PC-3 (cell line): ENCODE data around the gene TRIP6. TPM values are rescaled to one million over a fixed set of nuclear protein-coding genes. Genes with fewer than 3 reads are reported as not detected.

Experiments
- ATAC-seq: fragments of 200-7000 bp; cut with Tn5 transposase; 2 replicates; pipeline ENCODE4 v1.9.1; 2020; ENCODE audit warnings: mild to moderate bottlenecking, moderate library complexity
- Bru-seq: library from RNA; stranded (reverse); fragments of 400-500 nt; gene quantifications from one replicate; lab custom pipeline; 2021; lab: Mats Ljungman, UMichigan
- BruChase-seq, 2 experiments: library from RNA; stranded (reverse); fragments of 400-500 nt; gene quantifications; one replicate each; lab custom pipeline; 2021; lab: Mats Ljungman, UMichigan
- BruUV-seq: library from RNA; stranded (reverse); fragments of 400-500 nt; replicated peaks from 2 replicates; lab custom pipeline; 2021; lab: Mats Ljungman, UMichigan
- CTCF ChIA-PET: fragments of 300-600 bp; sonication (Branson Sonifier 250); formaldehyde crosslinking; loops from one replicate; lab custom pipeline; 2022; ENCODE audit warnings: antibody characterized with exemption; lab: Charles Lee
- POLR2A ChIA-PET: fragments of 300-600 bp; sonication (Branson Sonifier 250); formaldehyde crosslinking; loops from one replicate; lab custom pipeline; 2022; ENCODE audit warnings: antibody characterized with exemption; ENCODE audit not compliant: unreplicated experiment; lab: Charles Lee
- DNase-seq: peaks from one replicate; pipeline ENCODE4 v3.0.0-alpha.2; 2015
- H2AFZ ChIP-seq: fragments of 300-600 bp; sonication (generic); 2 replicates; pipeline ENCODE4 v1.6.0; 2016; ENCODE audit warnings: antibody characterized with exemption, low read length
- H3F3A ChIP-seq: fragments of 300-600 bp; sonication (generic); one replicate; pipeline ENCODE4 v1.6.0; 2017; ENCODE audit warnings: antibody characterized with exemption, low read length, control low read depth, mild to moderate bottlenecking; ENCODE audit not compliant: unreplicated experiment
- H3K27ac ChIP-seq: fragments of 300-600 bp; sonication (generic); 2 replicates; pipeline ENCODE4 v1.5.1; 2016; ENCODE audit warnings: mild to moderate bottlenecking, low read length
- H3K27me3 ChIP-seq: fragments of 300-600 bp; sonication (generic); 2 replicates; pipeline ENCODE4 v1.6.1; 2016; ENCODE audit warnings: low read length, mixed read lengths
- H3K36me3 ChIP-seq: fragments of 300-600 bp; sonication (generic); 2 replicates; pipeline ENCODE4 v1.6.1; 2016; ENCODE audit warnings: low read depth, mixed run types, low read length, mixed read lengths
- H3K4me1 ChIP-seq: fragments of 300-600 bp; sonication (generic); 2 replicates; pipeline ENCODE4 v1.5.1; 2016; ENCODE audit warnings: low read length; ENCODE audit not compliant: insufficient read depth
- H3K4me2 ChIP-seq: fragments of 300-600 bp; sonication (generic); 2 replicates; pipeline ENCODE4 v1.6.0; 2016; ENCODE audit warnings: low read length
- H3K4me3 ChIP-seq: fragments of 300-600 bp; sonication (generic); 2 replicates; pipeline ENCODE4 v1.5.1; 2016; ENCODE audit warnings: mild to moderate bottlenecking, low read length, mixed read lengths
- H3K79me2 ChIP-seq: fragments of 300-600 bp; sonication (generic); 2 replicates; pipeline ENCODE4 v1.6.1; 2017; ENCODE audit warnings: low read length, mixed read lengths
- H3K9ac ChIP-seq: fragments of 300-600 bp; sonication (generic); 2 replicates; pipeline ENCODE4 v1.6.0; 2016; ENCODE audit warnings: mild to moderate bottlenecking, low read length
- H3K9me2 ChIP-seq: fragments of 300-600 bp; sonication (generic); replicated peaks from 2 replicates; pipeline ENCODE4 v1.6.1; 2016; ENCODE audit warnings: mixed run types, low read length, mixed read lengths
- H3K9me3 ChIP-seq: fragments of 300-600 bp; sonication (generic); 2 replicates; pipeline ENCODE4 v1.6.1; 2016; ENCODE audit warnings: low read length, mixed read lengths
- H4K20me1 ChIP-seq: fragments of 300-600 bp; sonication (generic); 2 replicates; pipeline ENCODE4 v1.6.1; 2016; ENCODE audit warnings: low read length, mixed read lengths
- CTCF ChIP-seq: fragments of 300-600 bp; sonication (generic); conservative IDR thresholded peaks from 2 replicates; pipeline ENCODE4 v1.5.1; 2017; ENCODE audit warnings: antibody characterized with exemption, low read depth, mild to moderate bottlenecking, low read length
- EZH2 ChIP-seq: fragments of 300-600 bp; sonication (generic); IDR thresholded peaks from one replicate; pipeline ENCODE4 v1.6.1; 2017; ENCODE audit warnings: antibody characterized with exemption, mild to moderate bottlenecking, low read length; ENCODE audit not compliant: unreplicated experiment
- EZH2phosphoT487 ChIP-seq: fragments of 300-600 bp; sonication (generic); IDR thresholded peaks from 2 replicates; pipeline ENCODE4 v1.6.1; 2018; ENCODE audit warnings: mild to moderate bottlenecking, antibody characterized with exemption, low read length, borderline replicate concordance
- intact Hi-C: fragments of 100-400 bp; cut with micrococcal nuclease; formaldehyde crosslinking; loops from 2 replicates; pipeline ENCODE4 v1.9.0; 2023
- long read RNA-seq: library from polyadenylated mRNA; unstranded; transcript quantifications from one replicate; pipeline ENCODE4 v2.0.0, GENCODE V29; 2021; ENCODE audit not compliant: unreplicated experiment
- total RNA-seq: library from RNA; depleted of rRNA; stranded (reverse); fragments of >200 nt; gene quantifications from 2 replicates; pipeline ENCODE4 v1.2.3, GENCODE V29; 2014; rRNA removed

The TRIP6 gene
- 11.3 and 14.6 TPM in 2 replicates for total RNA-seq
- percentile 64 among the genes with signal in this experiment for Bru-seq, nascent RNA
- percentile 84 among the genes with signal in this experiment for BruChase-seq, experiment 1, labeled RNA remaining after a 6-hour chase
- BruChase-seq, experiment 2, labeled RNA remaining after a 2-hour chase = percentile 71 among the genes with signal in this experiment
- long read RNA-seq, transcript TRIP6-201 (9 exons, 1,942 nt) = major isoform, 18 of 29 reads
- long read RNA-seq, partial matches to known transcripts = 7 of 29 reads
- long read RNA-seq, other reads (novel, unspliced or antisense) = 4 of 29 reads

DNA sequence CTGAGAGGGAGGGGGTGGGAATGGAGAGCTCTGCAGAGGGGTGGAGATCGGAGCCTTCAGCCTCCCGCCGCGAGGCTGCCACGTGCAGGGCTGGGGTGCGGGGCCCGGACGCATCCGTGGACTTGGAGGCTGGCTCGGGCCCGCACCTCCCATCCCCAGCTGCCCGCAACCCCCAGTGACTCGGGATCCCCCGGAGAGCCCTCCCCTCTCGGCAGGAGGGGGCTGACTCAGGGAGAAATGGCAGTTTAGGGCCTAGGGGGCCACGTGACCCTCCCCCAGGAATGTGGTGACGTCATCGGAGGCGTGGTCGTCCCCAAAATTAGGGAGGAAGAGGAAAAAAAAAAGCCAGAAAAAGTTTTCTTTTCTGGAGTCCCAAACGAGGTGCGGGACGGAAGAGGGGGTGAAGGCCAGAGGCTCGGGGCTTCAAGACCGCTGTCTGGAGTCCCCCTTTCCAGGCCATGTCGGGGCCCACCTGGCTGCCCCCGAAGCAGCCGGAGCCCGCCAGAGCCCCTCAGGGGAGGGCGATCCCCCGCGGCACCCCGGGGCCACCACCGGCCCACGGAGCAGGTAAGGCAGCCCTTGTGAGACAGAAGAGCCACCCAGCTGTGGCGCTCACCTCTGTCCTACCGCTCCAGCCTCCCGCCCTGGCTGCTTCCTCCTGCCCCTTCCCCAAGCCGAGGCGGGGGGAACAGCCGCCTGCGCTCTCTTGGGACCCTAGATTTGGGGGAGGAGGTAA lies at the start of gene TRIP6:
Gene TRIP6 (plus strand): TSS at position 348 of the 736 bp plus-strand sequence. CDS start 111 bp downstream, at position 459.
- TF ChIP-seq EZH2 (no peak), EZH2phosphoT487 (no peak), CTCF (no peak)
- H3K9me3 ChIP-seq = no peaks in the 10 kb centered on the region
- peak within 1 kb of the TSS; percentile 97 for H3K9ac ChIP-seq
- DNase-seq = peak; percentile 74
- no TSS peak for BruUV-seq
- no peaks in the 10 kb centered on the region for H3K27me3 ChIP-seq
- peaks cover 34% of the 10 kb centered on the region for H3K4me1 ChIP-seq
- POLR2A ChIA-PET = no interaction called here
- no peak within 1 kb of the TSS for H2AFZ ChIP-seq
- peak; percentile 5 for ATAC-seq
- H3K4me3 ChIP-seq = peak within 1 kb of the TSS; percentile 31
- peak within 1 kb of the TSS; percentile 82 for H3K4me2 ChIP-seq
- H3K9me2 ChIP-seq = no peaks in the 10 kb centered on the region
- intact Hi-C loops = loop anchor here (5.0 kb wide), 1 partner anchor 65 kb away; no protein-coding TSS in a partner anchor
- CTCF ChIA-PET = interaction anchor here (0.6 kb wide), 1 partner anchor 312 kb away, joined by 5 read pairs; no protein-coding TSS in a partner anchor
- H3K79me2 ChIP-seq = peaks cover 5% of the 10 kb centered on the region
- 0 out of 2 replicates have a peak, but pooled peaks cover 3% of the 10 kb centered on the region for H3K36me3 ChIP-seq
- no peaks in the 10 kb centered on the region for H3F3A ChIP-seq
- H4K20me1 ChIP-seq = no peaks in the 10 kb centered on the region
- peak within 1 kb of the TSS; percentile 100 for H3K27ac ChIP-seq

DNA sequence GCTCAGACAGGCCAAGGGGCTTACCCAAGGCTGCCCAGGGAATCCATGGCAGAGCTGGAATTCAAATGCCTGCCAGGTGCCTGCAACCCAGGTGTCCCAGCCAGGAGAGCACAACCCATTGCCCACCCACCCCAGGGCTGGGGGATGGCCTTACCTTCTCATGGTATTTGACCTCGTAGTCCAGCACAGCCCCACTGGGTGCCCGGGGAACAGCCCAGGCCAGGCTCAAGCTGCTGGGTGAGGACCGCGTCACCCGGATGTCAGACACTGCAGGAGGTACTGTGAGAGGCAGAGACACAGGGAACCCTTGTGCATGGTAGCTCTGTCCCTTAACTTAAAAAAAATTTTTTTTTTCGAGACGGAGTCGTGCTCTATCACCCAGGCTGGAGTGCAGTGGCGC lies 48.8 kb upstream of the TRIP6 start:
- Histone ChIP-seq H3K27ac (no peak overlapping the region), H3K4me3 (no peak overlapping the region), H3K36me3 (peaks cover 42% of the 10 kb centered on the region), H3K9me2 (no peaks in the 10 kb centered on the region), H3K27me3 (no peaks in the 10 kb centered on the region), H2AFZ (no peak overlapping the region), H3F3A (no peaks in the 10 kb centered on the region), H3K4me1 (no peaks in the 10 kb centered on the region), H4K20me1 (no peaks in the 10 kb centered on the region), H3K9ac (no peak overlapping the region), H3K9me3 (no peaks in the 10 kb centered on the region), H3K79me2 (no peaks in the 10 kb centered on the region), H3K4me2 (no peak overlapping the region)
- DNase-seq (no peak), ATAC-seq (no peak)
- no TSS peak for BruUV-seq
- TF ChIP-seq CTCF = no peak
- no peak for TF ChIP-seq EZH2
- no peak for TF ChIP-seq EZH2phosphoT487
- intact Hi-C loops = no loop called here
- ChIA-PET POLR2A (no interaction called here), CTCF (no interaction called here)
